Stimulated activated naive CD8-positive, alpha-beta T cell treated with anti-CD3 and anti-CD28 coated beads, Interleukin-15, amount 100 ng/mL, for 72 hours (primary cell): ENCODE measurements around the gene NME4.
A peak's percentile ranks its signal among the peaks of the same experiment; 100 is the strongest.

Experiments
- ATAC-seq: fragments of 150-1000 bp; cut with Tn5 transposase; 2 replicates; pipeline ENCODE4 v1.10.0; 2021; ENCODE audit warnings: mild to moderate bottlenecking, moderate library complexity
- DNase-seq, 2 donors: peaks; one replicate each; pipeline ENCODE4 v3.0.0; 2021 to 2022
- H3K27ac Mint-ChIP-seq, 2 donors: one replicate each; pipeline ENCODE4 v1.8.0; 2022; ENCODE audit warnings: mild to moderate bottlenecking in 2 of 2, mixed read lengths in 2 of 2, moderate library complexity in 2 of 2
- H3K27me3 Mint-ChIP-seq: one replicate; pipeline ENCODE4 v1.8.0; 2022; ENCODE audit warnings: mixed read lengths
- H3K4me1 Mint-ChIP-seq: one replicate; pipeline ENCODE4 v1.8.0; 2022; ENCODE audit warnings: mild to moderate bottlenecking, mixed read lengths
- H3K4me3 Mint-ChIP-seq, 2 donors: one replicate each; pipeline ENCODE4 v1.8.0; 2022; ENCODE audit warnings: mild to moderate bottlenecking in 2 of 2, mixed read lengths in 2 of 2, moderate library complexity in 1 of 2
- H3K9me3 Mint-ChIP-seq, 2 donors: one replicate each; pipeline ENCODE4 v1.8.0; 2022; ENCODE audit warnings: mixed read lengths in 2 of 2

Gene NME4

GRCh38 chr16:424033-424622, 27.1 kb downstream of the NME4 start:
- ATAC-seq: no peak
- Mint-ChIP-seq H3K4me1 (peaks cover 43% of the 10 kb centered on the region), H3K27ac (no peak overlapping the region), H3K4me3 (peak overlapping the region; percentile 88 to 92), H3K27me3 (peaks cover 17% of the 10 kb centered on the region), H3K9me3 (no peaks in the 10 kb centered on the region)
- DNase-seq: no peak

- ATAC-seq: no peak
- H3K27ac Mint-ChIP-seq: peak overlapping the region in 1 of 2 donors; percentile 95
- H3K9me3 Mint-ChIP-seq: no peaks in the 10 kb centered on the region
- peak overlapping the region; percentile 88 to 92 for H3K4me3 Mint-ChIP-seq
- H3K4me1 Mint-ChIP-seq: peaks cover 43% of the 10 kb centered on the region
- DNase-seq: no peak
- peaks cover 17% of the 10 kb centered on the region for H3K27me3 Mint-ChIP-seq
Observed at GRCh38 chr16:424623-425081, 27.7 kb downstream of the NME4 start.

- peak within 1 kb of the TSS; percentile 81 to 95 for H3K27ac Mint-ChIP-seq
Observed at GRCh38 chr16:425082-425718, 28.2 kb downstream of the NME4 start, which contains the start of gene RAB11FIP3. Gene RAB11FIP3 (plus strand): TSS chr16:425649. CDS start chr16:426007, 358 bp downstream.

GRCh38 chr16:425740-426114, 28.7 kb downstream of the NME4 start:
- Mint-ChIP-seq H3K4me3 (peak overlapping the region; percentile 88 to 92), H3K27me3 (peaks cover 17% of the 10 kb centered on the region), H3K27ac (peak overlapping the region; percentile 81 to 95), H3K9me3 (no peaks in the 10 kb centered on the region), H3K4me1 (peaks cover 43% of the 10 kb centered on the region)
- DNase-seq: no peak
- ATAC-seq: peak; percentile 78

More at GRCh38 chr16:425082-425718, 28.2 kb downstream of the NME4 start, which contains the start of gene RAB11FIP3:
- ATAC-seq: peak; percentile 95
- Mint-ChIP-seq H3K27me3 (peaks cover 17% of the 10 kb centered on the region), H3K4me1 (peaks cover 43% of the 10 kb centered on the region), H3K4me3 (peak within 1 kb of the TSS; percentile 88 to 92), H3K9me3 (no peaks in the 10 kb centered on the region)
- peak; percentile 88 to 89 for DNase-seq

- ATAC-seq (peak; percentile 0), DNase-seq (peak in 1 of 2 donors; percentile 18)
- Mint-ChIP-seq H3K4me1 (peaks cover 43% of the 10 kb centered on the region), H3K9me3 (no peaks in the 10 kb centered on the region), H3K27ac (peak overlapping the region; percentile 35 to 51), H3K4me3 (peak overlapping the region; percentile 78 to 86), H3K27me3 (peaks cover 17% of the 10 kb centered on the region)
Observed at GRCh38 chr16:426115-426905, 29.3 kb downstream of the NME4 start.

- Mint-ChIP-seq H3K4me3 (peak overlapping the region; percentile 78 to 86), H3K4me1 (peaks cover 43% of the 10 kb centered on the region), H3K27ac (peak overlapping the region in 1 of 2 donors; percentile 35), H3K9me3 (no peaks in the 10 kb centered on the region), H3K27me3 (peaks cover 17% of the 10 kb centered on the region)
- ATAC-seq: no peak
- no peak for DNase-seq
Observed at GRCh38 chr16:426906-427249, 29.9 kb downstream of the NME4 start.

- DNase-seq (no peak), ATAC-seq (no peak)
- Mint-ChIP-seq H3K27ac (peak overlapping the region in 1 of 2 donors; percentile 35), H3K27me3 (peaks cover 17% of the 10 kb centered on the region), H3K4me1 (peaks cover 43% of the 10 kb centered on the region), H3K9me3 (no peaks in the 10 kb centered on the region), H3K4me3 (peak overlapping the region; percentile 78 to 86)
Observed at GRCh38 chr16:427250-427649, 30.3 kb downstream of the NME4 start.

GRCh38 chr16:430904-431303, 33.9 kb downstream of the NME4 start:
- Mint-ChIP-seq H3K4me3 (no peak overlapping the region), H3K9me3 (no peaks in the 10 kb centered on the region), H3K4me1 (peaks cover 29% of the 10 kb centered on the region), H3K27ac (no peak overlapping the region), H3K27me3 (no peaks in the 10 kb centered on the region)
- ATAC-seq: no peak
- DNase-seq: no peak

GRCh38 chr16:440627-441026, 43.6 kb downstream of the NME4 start:
- no peaks in the 10 kb centered on the region for H3K27me3 Mint-ChIP-seq
- ATAC-seq (no peak), DNase-seq (no peak)
- no peak overlapping the region for H3K4me3 Mint-ChIP-seq
- H3K27ac Mint-ChIP-seq: no peak overlapping the region
- no peaks in the 10 kb centered on the region for H3K4me1 Mint-ChIP-seq
- H3K9me3 Mint-ChIP-seq: no peaks in the 10 kb centered on the region

GRCh38 chr16:441447-441846, 44.4 kb downstream of the NME4 start:
- ATAC-seq: no peak
- no peaks in the 10 kb centered on the region for H3K4me1 Mint-ChIP-seq
- no peaks in the 10 kb centered on the region for H3K27me3 Mint-ChIP-seq
- H3K27ac Mint-ChIP-seq: no peak overlapping the region
- no peak overlapping the region for H3K4me3 Mint-ChIP-seq
- no peaks in the 10 kb centered on the region for H3K9me3 Mint-ChIP-seq
- DNase-seq: no peak

GRCh38 chr16:442976-443375, 46.0 kb downstream of the NME4 start:
- no peaks in the 10 kb centered on the region for H3K9me3 Mint-ChIP-seq
- H3K4me3 Mint-ChIP-seq: no peak overlapping the region
- no peaks in the 10 kb centered on the region for H3K4me1 Mint-ChIP-seq
- no peak overlapping the region for H3K27ac Mint-ChIP-seq
- no peak for ATAC-seq
- no peaks in the 10 kb centered on the region for H3K27me3 Mint-ChIP-seq
- no peak for DNase-seq

GRCh38 chr16:444027-444426, 47.0 kb downstream of the NME4 start:
- no peak for DNase-seq
- Mint-ChIP-seq H3K9me3 (no peaks in the 10 kb centered on the region), H3K4me1 (no peaks in the 10 kb centered on the region), H3K27ac (no peak overlapping the region), H3K27me3 (no peaks in the 10 kb centered on the region), H3K4me3 (no peak overlapping the region)
- no peak for ATAC-seq

GRCh38 chr16:445566-445965, 48.6 kb downstream of the NME4 start:
- H3K27me3 Mint-ChIP-seq: no peaks in the 10 kb centered on the region
- DNase-seq: no peak
- H3K9me3 Mint-ChIP-seq: no peaks in the 10 kb centered on the region
- no peak overlapping the region for H3K4me3 Mint-ChIP-seq
- H3K27ac Mint-ChIP-seq: no peak overlapping the region
- H3K4me1 Mint-ChIP-seq: peaks cover 5% of the 10 kb centered on the region
- no peak for ATAC-seq
